ENCODE data around the gene TMTC2.

TMTC2 gene

DNA sequence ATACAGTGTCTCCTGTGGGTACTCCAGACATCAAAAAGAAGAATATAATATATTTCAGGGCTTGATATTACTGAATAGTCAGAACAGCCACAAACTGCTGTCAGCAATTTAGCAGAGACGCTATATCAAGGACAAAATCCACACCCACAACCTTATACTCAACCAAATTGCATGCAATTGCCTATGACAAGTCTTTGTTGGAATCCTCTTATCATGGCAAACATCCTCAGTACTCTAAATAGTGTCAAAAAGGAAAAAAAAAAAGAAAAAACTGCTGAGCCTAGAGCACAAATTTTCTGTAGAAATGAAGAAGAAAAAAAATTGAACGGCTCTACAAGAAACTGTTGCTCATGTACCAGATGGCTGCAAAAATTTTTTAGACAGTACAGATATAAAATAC lies 485.7 kb downstream of the TMTC2 start:
- H3K4me3 ChIP-seq (ENCODE audit: low read length), result no peak overlapping the region
- no peak overlapping the region for H3K9ac ChIP-seq (ENCODE audit: low read depth, low read length)
- H3K4me1 ChIP-seq (ENCODE audit: insufficient read depth, low read length), result peaks cover 5% of the 10 kb centered on the region; the same call in 1 of the 2 replicates
- no peak overlapping the region for H3K27ac ChIP-seq (ENCODE audit: low read length)
- H3K36me3 ChIP-seq (ENCODE audit: insufficient read depth, low read depth, low read length), result no peaks in the 10 kb centered on the region
- H3K27me3 ChIP-seq (ENCODE audit: insufficient read depth, low read length), result no peaks in the 10 kb centered on the region
- no peaks in the 10 kb centered on the region for H3K9me3 ChIP-seq (ENCODE audit: insufficient read depth, low read depth, low read length)

DNA sequence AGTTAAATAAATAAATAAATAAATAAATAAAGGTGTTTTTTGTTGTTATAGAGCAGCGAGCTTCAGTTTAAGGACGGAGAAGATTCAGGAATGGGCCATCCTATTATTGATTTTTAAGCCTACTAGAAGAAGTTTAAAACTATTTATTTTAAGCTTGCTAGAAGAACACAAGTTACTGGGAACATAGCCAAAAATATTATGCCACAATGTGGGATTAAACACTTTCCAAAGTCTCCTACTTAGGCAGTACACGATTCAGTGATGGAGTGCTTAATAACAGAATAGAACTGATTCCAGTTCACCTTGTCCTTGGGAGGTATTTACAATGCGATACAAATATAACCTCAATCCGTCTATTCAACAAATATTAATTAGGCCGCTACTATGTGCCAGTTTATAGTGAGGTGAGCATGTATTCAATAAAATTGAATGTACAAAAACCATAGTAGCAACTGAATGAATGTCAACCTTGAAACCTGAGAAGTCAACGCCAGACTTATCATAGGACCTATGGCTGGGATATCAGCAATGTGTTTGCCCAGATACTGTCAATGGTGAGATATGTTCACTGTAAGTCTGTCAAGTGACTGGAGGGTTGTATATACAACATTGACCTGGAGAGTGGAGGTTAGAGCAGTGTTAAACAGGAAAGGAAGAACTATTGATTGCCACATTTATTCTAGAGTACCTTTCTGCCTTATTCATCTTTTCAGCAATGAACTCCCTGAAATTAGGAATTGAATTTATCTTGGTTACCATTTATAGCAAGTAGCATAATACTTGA lies 486.4 kb downstream of the TMTC2 start:
- Histone ChIP-seq H3K9me3 (ENCODE audit: insufficient read depth, low read depth, low read length) (no peaks in the 10 kb centered on the region), H3K27me3 (ENCODE audit: insufficient read depth, low read length) (no peaks in the 10 kb centered on the region), H3K4me1 (ENCODE audit: insufficient read depth, low read length) (peaks cover 5% of the 10 kb centered on the region; the same call in 1 of the 2 replicates), H3K36me3 (ENCODE audit: insufficient read depth, low read depth, low read length) (no peaks in the 10 kb centered on the region), H3K27ac (ENCODE audit: low read length) (no peak overlapping the region), H3K9ac (ENCODE audit: low read depth, low read length) (no peak overlapping the region), H3K4me3 (ENCODE audit: low read length) (no peak overlapping the region)

DNA sequence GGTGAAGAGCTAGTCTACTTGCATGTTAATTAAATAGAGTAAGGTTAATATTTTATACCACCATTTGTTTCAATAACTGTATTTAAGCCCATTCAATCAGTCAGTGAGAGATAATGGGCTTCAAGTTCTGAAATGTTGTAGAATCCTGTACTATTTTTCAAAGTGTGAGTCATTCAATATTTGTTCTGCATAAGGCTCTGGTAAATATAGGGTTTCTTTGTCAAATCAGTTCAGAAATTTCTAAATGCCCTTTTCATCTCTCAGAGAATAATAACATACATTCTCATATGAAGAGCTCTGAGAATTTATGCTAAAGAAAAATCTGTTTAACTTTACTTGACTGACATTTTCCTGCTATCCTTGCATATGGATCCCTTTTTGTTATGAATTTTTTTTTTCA lies 493.3 kb downstream of the TMTC2 start:
- no peaks in the 10 kb centered on the region for H3K27me3 ChIP-seq (ENCODE audit: insufficient read depth, low read length)
- H3K27ac ChIP-seq (ENCODE audit: low read length), result no peak overlapping the region
- no peaks in the 10 kb centered on the region for H3K36me3 ChIP-seq (ENCODE audit: insufficient read depth, low read depth, low read length)
- H3K4me3 ChIP-seq (ENCODE audit: low read length), result no peak overlapping the region
- no peaks in the 10 kb centered on the region for H3K4me1 ChIP-seq (ENCODE audit: insufficient read depth, low read length)
- no peaks in the 10 kb centered on the region for H3K9me3 ChIP-seq (ENCODE audit: insufficient read depth, low read depth, low read length)
- no peak overlapping the region for H3K9ac ChIP-seq (ENCODE audit: low read depth, low read length)

DNA sequence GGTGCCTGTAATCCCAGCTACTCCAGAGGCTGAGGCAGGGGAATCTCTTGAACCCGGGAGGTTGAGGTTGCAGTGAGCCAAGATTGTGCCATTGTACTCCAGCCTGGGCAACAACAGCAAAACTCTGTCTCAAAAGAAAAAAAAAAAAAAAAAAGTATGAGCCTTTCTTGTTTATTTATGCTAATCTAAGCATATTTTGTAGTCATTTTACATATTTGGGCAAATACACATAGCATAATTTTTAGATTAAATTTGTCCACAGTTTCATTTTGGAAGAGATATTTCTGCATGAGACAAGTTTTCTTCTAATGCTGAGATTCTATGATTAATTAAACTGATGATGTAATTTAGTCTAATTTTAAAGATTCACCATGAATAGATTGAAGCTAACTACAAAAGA lies 494.4 kb downstream of the TMTC2 start:
- Histone ChIP-seq H3K36me3 (ENCODE audit: insufficient read depth, low read depth, low read length) (no peaks in the 10 kb centered on the region), H3K9me3 (ENCODE audit: insufficient read depth, low read depth, low read length) (no peaks in the 10 kb centered on the region), H3K9ac (ENCODE audit: low read depth, low read length) (no peak overlapping the region), H3K4me1 (ENCODE audit: insufficient read depth, low read length) (no peaks in the 10 kb centered on the region), H3K27ac (ENCODE audit: low read length) (no peak overlapping the region), H3K27me3 (ENCODE audit: insufficient read depth, low read length) (no peaks in the 10 kb centered on the region), H3K4me3 (ENCODE audit: low read length) (no peak overlapping the region)

DNA sequence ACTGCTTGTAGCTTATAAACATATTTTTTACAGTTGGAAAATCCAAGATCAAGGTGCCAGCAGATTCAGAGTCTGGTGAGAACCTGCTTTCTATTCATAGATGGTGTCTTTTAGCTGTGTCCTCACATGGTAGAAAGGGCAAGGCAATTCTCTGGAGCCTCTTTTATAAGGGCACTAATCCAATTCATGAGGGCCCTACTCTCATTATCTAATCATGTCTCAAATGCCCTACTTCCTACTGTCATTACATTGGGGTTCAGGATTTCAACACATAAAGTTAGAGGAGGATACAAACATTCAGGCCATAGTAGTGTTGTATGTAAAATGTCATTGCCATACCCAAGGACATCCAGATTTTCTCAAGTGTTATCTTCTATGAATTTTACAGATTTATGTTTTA lies 496.4 kb downstream of the TMTC2 start:
- no peak overlapping the region for H3K9ac ChIP-seq (ENCODE audit: low read depth, low read length)
- H3K4me3 ChIP-seq (ENCODE audit: low read length), result no peak overlapping the region
- H3K27me3 ChIP-seq (ENCODE audit: insufficient read depth, low read length), result no peaks in the 10 kb centered on the region
- no peaks in the 10 kb centered on the region for H3K36me3 ChIP-seq (ENCODE audit: insufficient read depth, low read depth, low read length)
- no peaks in the 10 kb centered on the region for H3K9me3 ChIP-seq (ENCODE audit: insufficient read depth, low read depth, low read length)
- no peak overlapping the region for H3K27ac ChIP-seq (ENCODE audit: low read length)
- no peaks in the 10 kb centered on the region for H3K4me1 ChIP-seq (ENCODE audit: insufficient read depth, low read length)

Data from iPS-20b (cell line).